HL-60 (cell line): Measurements from ENCODE around the gene CHML.

Experiments used
- DNase-seq, 2 experiments: peaks; one replicate each; pipeline ENCODE4 v3.0.0-alpha.2; 2010 to 2020; ENCODE audit warnings: low read depth in 1 of 2, low spot score in 1 of 2
- H3K27ac ChIP-seq: fragments of 250-450 bp; sonication (Bioruptor Pico); replicated peaks from 2 replicates; pipeline ENCODE4 v1.5.1; 2020; ENCODE audit warnings: mild to moderate bottlenecking, moderate library complexity
- H3K27me3 ChIP-seq: fragments of 250-450 bp; sonication (Bioruptor Pico); 2 replicates; pipeline ENCODE4 v1.5.1; 2021; ENCODE audit warnings: mild to moderate bottlenecking, moderate library complexity; ENCODE audit not compliant: insufficient read depth, poor library complexity, severe bottlenecking
- H3K4me3 ChIP-seq: replicated peaks from 2 replicates; pipeline ENCODE4 v1.5.1; 2011; ENCODE audit warnings: mild to moderate bottlenecking, control low read depth, low read length; ENCODE audit not compliant: insufficient read depth
- CTCF ChIP-seq: IDR thresholded peaks from one replicate; pipeline ENCODE4 v1.5.1; 2011; ENCODE audit warnings: low read length, control low read depth, inconsistent platforms; ENCODE audit not compliant: insufficient read depth
- GABPA ChIP-seq: IDR thresholded peaks from 2 replicates; pipeline ENCODE4 v1.6.1; 2012; ENCODE audit warnings: low read depth
- POLR2AphosphoS5 ChIP-seq: IDR thresholded peaks from 2 replicates; pipeline ENCODE4 v1.6.1; 2012; ENCODE audit warnings: low read depth
- REST ChIP-seq: IDR thresholded peaks from 2 replicates; pipeline ENCODE4 v1.6.1; 2012; ENCODE audit warnings: low read depth; ENCODE audit not compliant: insufficient replicate concordance
- SPI1 ChIP-seq: IDR thresholded peaks from 2 replicates; pipeline ENCODE4 v1.6.1; 2012; ENCODE audit warnings: low read depth, mild to moderate bottlenecking, borderline replicate concordance

CHML gene

GRCh38 chr1:241674805-241675384, 34.7 kb upstream of the CHML start:
- Histone ChIP-seq H3K27me3 (peaks cover 1% of the 10 kb centered on the region), H3K27ac (no peak overlapping the region), H3K4me3 (no peak overlapping the region)
- no peak for DNase-seq
- no peak for TF ChIP-seq GABPA
- no peak for TF ChIP-seq REST
- no peak for TF ChIP-seq SPI1
- no peak for TF ChIP-seq CTCF

GRCh38 chr1:241672301-241672700, 32.1 kb upstream of the CHML start:
- H3K27ac ChIP-seq = no peak overlapping the region
- H3K27me3 ChIP-seq = no peaks in the 10 kb centered on the region
- TF ChIP-seq POLR2AphosphoS5 (no peak), REST (no peak), CTCF (no peak), SPI1 (no peak), GABPA (no peak)
- DNase-seq = no peak
- no peak overlapping the region for H3K4me3 ChIP-seq

- DNase-seq = no peak
- Histone ChIP-seq H3K4me3 (no peak overlapping the region), H3K27me3 (peaks cover 8% of the 10 kb centered on the region), H3K27ac (no peak overlapping the region)
- TF ChIP-seq GABPA (no peak), CTCF (no peak), POLR2AphosphoS5 (no peak), SPI1 (no peak), REST (no peak)
Observed at GRCh38 chr1:241666419-241666818, 26.2 kb upstream of the CHML start.
